ENCODE results near the gene ZBED4.
"Not testable (repeated sequence)": the region's sequence is repeated elsewhere in the genome, so short reads cannot be mapped to it uniquely, and the experiment has no call there.

ZBED4 gene

GRCh38 chr22:49814164-49814686, 39.4 kb upstream of the ZBED4 start:
- no peak for TF ChIP-seq CTCF (IDR thresholded peaks at IDR 0.05; ENCODE audit: low read depth, low read length, missing control alignments)
- H3K4me3 ChIP-seq (ENCODE audit: low read depth, low read length), result no peak overlapping the region

GRCh38 chr22:49814856-49815255, 38.8 kb upstream of the ZBED4 start:
- no peak for TF ChIP-seq CTCF (IDR thresholded peaks at IDR 0.05; ENCODE audit: low read depth, low read length, missing control alignments)

More at GRCh38 chr22:49814164-49814686, 39.4 kb upstream of the ZBED4 start:
- DNase-seq (ENCODE audit: low read depth), result no peak

GRCh38 chr22:49815641-49816091, 38.0 kb upstream of the ZBED4 start:
- no peak for DNase-seq (ENCODE audit: low read depth)
- TF ChIP-seq CTCF (IDR thresholded peaks at IDR 0.05; ENCODE audit: low read depth, low read length, missing control alignments), result no peak
- H3K4me3 ChIP-seq (ENCODE audit: low read depth, low read length), result no peak overlapping the region

More at GRCh38 chr22:49814856-49815255, 38.8 kb upstream of the ZBED4 start:
- DNase-seq (ENCODE audit: low read depth), result no peak
- no peak overlapping the region for H3K4me3 ChIP-seq (ENCODE audit: low read depth, low read length)

- H3K4me3 ChIP-seq (ENCODE audit: low read depth, low read length), result no peak overlapping the region
- no peak for DNase-seq (ENCODE audit: low read depth)
- TF ChIP-seq CTCF (IDR thresholded peaks at IDR 0.05; ENCODE audit: low read depth, low read length, missing control alignments), result no peak
Measured at GRCh38 chr22:49817359-49817758, 36.3 kb upstream of the ZBED4 start.

- TF ChIP-seq CTCF (IDR thresholded peaks at IDR 0.05; ENCODE audit: low read depth, low read length, missing control alignments), result no peak
- H3K4me3 ChIP-seq (ENCODE audit: low read depth, low read length), result no peak overlapping the region
- no peak for DNase-seq (ENCODE audit: low read depth)
Measured at GRCh38 chr22:49820984-49821383, 32.7 kb upstream of the ZBED4 start.

GRCh38 chr22:49821741-49822140, 31.9 kb upstream of the ZBED4 start:
- not testable (repeated sequence) for H3K4me3 ChIP-seq (ENCODE audit: low read depth, low read length); DNase-seq (ENCODE audit: low read depth)

- DNase-seq (ENCODE audit: low read depth), result no peak
- H3K4me3 ChIP-seq (ENCODE audit: low read depth, low read length), result no peak overlapping the region
- TF ChIP-seq CTCF (IDR thresholded peaks at IDR 0.05; ENCODE audit: low read depth, low read length, missing control alignments), result no peak
Measured at GRCh38 chr22:49823289-49824045, 30.2 kb upstream of the ZBED4 start.
